Measurements from ENCODE around the gene BEGAIN. TPM values are rescaled to one million over a fixed set of nuclear protein-coding genes. Genes with fewer than 3 reads are reported as not detected.

BEGAIN gene
- total and polyA plus RNA-seq, 7 experiments from 2014 or later = 0.38 to 2.4 (median 1.5) TPM

DNA sequence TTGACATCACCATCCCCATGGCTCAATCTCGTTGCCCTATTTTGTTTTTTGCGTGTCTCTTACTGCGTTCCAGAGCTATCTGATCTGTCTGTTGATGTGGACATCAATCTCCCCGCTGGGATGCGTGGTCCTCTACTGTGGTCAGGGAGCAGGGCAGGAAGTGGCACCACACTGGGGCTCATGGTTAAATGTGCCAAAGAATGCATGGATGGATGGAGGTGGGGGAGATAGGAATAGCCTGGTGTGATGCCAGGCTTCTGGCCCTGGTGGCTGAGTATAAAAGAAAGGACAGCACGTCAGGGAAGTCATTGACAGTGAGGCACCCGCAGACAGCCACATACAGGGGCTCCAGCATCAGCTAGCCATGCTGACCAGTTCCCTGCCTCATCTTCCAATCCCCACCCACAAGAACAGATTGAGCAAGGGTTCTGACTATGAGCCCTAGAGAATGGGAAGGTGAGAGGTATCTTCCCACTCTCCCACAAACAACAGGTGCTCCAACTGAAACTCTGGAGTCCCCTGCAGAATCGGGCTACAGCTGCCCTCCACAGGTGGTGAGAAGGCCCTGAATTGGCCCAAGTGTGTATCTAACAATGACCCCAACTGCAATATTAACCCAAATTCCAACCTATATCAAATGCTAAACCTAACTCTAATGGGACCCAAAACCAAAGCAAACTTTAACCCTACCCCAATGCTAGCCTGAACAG, 2.7 kb upstream of the BEGAIN start:
- no peak overlapping the region for H3K27ac ChIP-seq (ENCODE audit: low read depth, low read length)
- peaks cover 3 to 6% of the 10 kb centered on the region in 2 donors for H3K4me1 ChIP-seq (ENCODE audit: control insufficient read depth in 2 of 2, insufficient read depth in 2 of 2, low read length in 2 of 2)
- H3K36me3 ChIP-seq (ENCODE audit: control insufficient read depth in 2 of 3, insufficient read depth in 3 of 3, low read length in 3 of 3) = no peaks in the 10 kb centered on the region
- H3K27me3 ChIP-seq (ENCODE audit: control insufficient read depth in 2 of 2, insufficient read depth in 2 of 2, low read length in 2 of 2) = no peaks in the 10 kb centered on the region
- H3K9me3 ChIP-seq (ENCODE audit: control insufficient read depth in 2 of 3, low read length in 3 of 3) = no peaks in the 10 kb centered on the region
- no peaks in the 10 kb centered on the region for H3K36me3 Mint-ChIP-seq
- H3K4me1 Mint-ChIP-seq = peaks cover 0 to 6% (median 0%) of the 10 kb centered on the region in 7 donors
- intact Hi-C loops (cut with micrococcal nuclease) = no loop called here
- ChIA-PET CTCF (interaction anchor here (1.0 kb wide), 1 partner anchor 56 kb away, joined by 4 read pairs; no protein-coding TSS in a partner anchor), POLR2A (no interaction called here)
- ATAC-seq (no peak), DNase-seq (no peak)
- peaks cover 22 to 43% (median 28%) of the 10 kb centered on the region in 5 donors for H3K27me3 Mint-ChIP-seq
- no peaks in the 10 kb centered on the region for H3K9me3 Mint-ChIP-seq
- peak overlapping the region in 1 of 10 donors; percentile 23 for H3K4me3 Mint-ChIP-seq
- no peak overlapping the region for H3K4me3 ChIP-seq (ENCODE audit: low read length)
- no peak overlapping the region for H3K27ac Mint-ChIP-seq

DNA sequence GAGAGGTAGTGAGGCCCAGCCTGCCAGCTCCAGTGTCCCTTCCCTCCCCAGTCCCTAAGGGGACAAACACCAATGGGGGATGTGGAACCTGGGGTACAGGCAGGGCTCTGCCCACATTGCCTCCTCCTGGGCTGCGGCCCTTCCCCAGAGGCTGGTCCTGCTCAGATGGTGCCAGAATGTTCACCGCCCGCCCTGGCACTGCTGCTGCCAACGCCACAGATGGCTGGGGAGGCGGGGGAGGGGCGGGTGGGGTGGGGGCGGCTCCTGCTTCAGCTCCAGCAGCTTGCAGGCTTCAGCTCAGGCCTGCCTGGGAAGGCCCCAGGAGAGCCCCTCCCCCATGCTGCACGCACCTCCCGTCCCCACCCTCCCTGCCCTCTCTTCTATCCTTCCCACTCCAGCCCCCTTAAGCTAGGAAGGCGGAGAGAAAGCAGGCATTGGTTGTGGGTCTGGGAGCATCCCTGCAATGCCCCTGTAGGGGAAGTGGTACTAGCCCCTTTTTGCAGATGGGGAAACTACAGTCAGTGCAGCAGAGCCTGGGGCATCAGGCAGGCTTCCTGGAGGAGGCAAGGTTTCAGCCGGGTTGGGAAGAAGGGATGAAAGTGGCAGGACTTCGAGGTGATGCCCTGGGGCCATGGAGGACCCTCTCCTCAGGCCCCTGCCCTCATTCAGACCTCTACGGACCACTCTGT, 2.0 kb upstream of the BEGAIN start:
- Histone ChIP-seq H3K4me3 (ENCODE audit: low read length) (no peak overlapping the region), H3K4me1 (ENCODE audit: control insufficient read depth in 2 of 2, insufficient read depth in 2 of 2, low read length in 2 of 2) (peaks cover 3 to 6% of the 10 kb centered on the region in 2 donors), H3K27me3 (ENCODE audit: control insufficient read depth in 2 of 2, insufficient read depth in 2 of 2, low read length in 2 of 2) (no peaks in the 10 kb centered on the region), H3K36me3 (ENCODE audit: control insufficient read depth in 2 of 3, insufficient read depth in 3 of 3, low read length in 3 of 3) (no peaks in the 10 kb centered on the region), H3K9me3 (ENCODE audit: control insufficient read depth in 2 of 3, low read length in 3 of 3) (no peaks in the 10 kb centered on the region), H3K27ac (ENCODE audit: low read depth, low read length) (no peak overlapping the region)
- Mint-ChIP-seq H3K36me3 (no peaks in the 10 kb centered on the region), H3K27me3 (peaks cover 22 to 43% (median 28%) of the 10 kb centered on the region in 5 donors), H3K4me3 (peak overlapping the region in 1 of 10 donors; percentile 12), H3K27ac (no peak overlapping the region), H3K4me1 (peaks cover 0 to 6% (median 0%) of the 10 kb centered on the region in 7 donors), H3K9me3 (no peaks in the 10 kb centered on the region)
- ChIA-PET CTCF (interaction anchor here (1.0 kb wide), 1 partner anchor 57 kb away, joined by 4 read pairs; no protein-coding TSS in a partner anchor), POLR2A (no interaction called here)
- no peak for DNase-seq
- no peak for ATAC-seq
- intact Hi-C loops (cut with micrococcal nuclease) = no loop called here

- peaks cover 0 to 6% (median 0%) of the 10 kb centered on the region in 7 donors for H3K4me1 Mint-ChIP-seq
- ChIA-PET POLR2A (no interaction called here), CTCF (no interaction called here)
- no peaks in the 10 kb centered on the region for H3K27me3 ChIP-seq (ENCODE audit: control insufficient read depth in 2 of 2, insufficient read depth in 2 of 2, low read length in 2 of 2)
- no peaks in the 10 kb centered on the region for H3K36me3 ChIP-seq (ENCODE audit: control insufficient read depth in 2 of 3, insufficient read depth in 3 of 3, low read length in 3 of 3)
- H3K36me3 Mint-ChIP-seq = no peaks in the 10 kb centered on the region
- H3K27me3 Mint-ChIP-seq = peaks cover 21 to 40% (median 28%) of the 10 kb centered on the region in 5 donors
- H3K4me3 Mint-ChIP-seq = peak overlapping the region in 6 of 10 donors; percentile 12 to 83 (median 60)
- H3K27ac ChIP-seq (ENCODE audit: low read depth, low read length) = no peak overlapping the region
- H3K4me1 ChIP-seq (ENCODE audit: control insufficient read depth in 2 of 2, insufficient read depth in 2 of 2, low read length in 2 of 2) = peaks cover 3 to 6% of the 10 kb centered on the region in 2 donors
- ATAC-seq = no peak
- no peaks in the 10 kb centered on the region for H3K9me3 Mint-ChIP-seq
- H3K4me3 ChIP-seq (ENCODE audit: low read length) = no peak overlapping the region
- DNase-seq = no peak
- intact Hi-C loops (cut with micrococcal nuclease) = no loop called here
- H3K9me3 ChIP-seq (ENCODE audit: control insufficient read depth in 2 of 3, low read length in 3 of 3) = no peaks in the 10 kb centered on the region
- H3K27ac Mint-ChIP-seq = no peak overlapping the region
These were observed 1.5 kb upstream of the BEGAIN start for GRCh38 chr14:100588671-100589070.

DNA sequence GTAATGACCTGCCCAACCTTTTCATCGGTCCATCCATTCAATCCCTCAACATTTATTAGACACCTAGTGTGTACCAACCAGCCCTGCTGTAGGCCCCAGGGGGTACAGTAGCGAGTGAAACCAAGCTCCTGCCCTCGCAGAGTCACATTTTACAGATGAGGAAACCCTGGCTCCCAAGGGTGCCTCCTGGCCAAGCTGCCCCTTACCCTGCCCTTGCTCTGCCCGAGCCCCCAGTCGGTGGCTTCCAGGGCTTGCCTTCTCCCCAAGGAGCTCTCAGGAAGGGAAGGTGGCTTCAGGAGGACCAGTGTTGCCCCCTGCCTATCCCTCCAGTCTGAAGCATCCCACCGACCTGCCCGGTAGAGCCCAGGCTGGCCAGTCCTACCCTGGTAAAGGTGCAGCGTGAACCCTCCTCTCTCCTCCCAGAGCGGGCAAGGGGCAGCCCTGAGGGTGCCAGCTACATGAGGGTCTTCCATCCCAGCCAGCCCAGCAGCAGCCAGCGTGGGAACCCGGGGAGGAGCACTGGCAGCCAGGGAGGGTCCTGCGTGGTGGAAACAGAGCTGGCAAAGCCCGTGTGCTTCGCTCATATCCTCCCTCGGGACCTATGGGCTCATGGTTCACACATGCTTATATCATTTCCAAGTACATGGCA, 670 bp upstream of the BEGAIN start:
- Mint-ChIP-seq H3K4me3 (peak overlapping the region; percentile 41 to 87 (median 80)), H3K27me3 (peaks cover 20 to 36% (median 28%) of the 10 kb centered on the region in 5 donors), H3K36me3 (no peaks in the 10 kb centered on the region), H3K9me3 (no peaks in the 10 kb centered on the region), H3K27ac (peak overlapping the region in 1 of 9 donors; percentile 19), H3K4me1 (peaks cover 0 to 6% (median 0%) of the 10 kb centered on the region in 7 donors)
- Histone ChIP-seq H3K9me3 (ENCODE audit: control insufficient read depth in 2 of 3, low read length in 3 of 3) (no peaks in the 10 kb centered on the region), H3K36me3 (ENCODE audit: control insufficient read depth in 2 of 3, insufficient read depth in 3 of 3, low read length in 3 of 3) (no peaks in the 10 kb centered on the region), H3K27me3 (ENCODE audit: control insufficient read depth in 2 of 2, insufficient read depth in 2 of 2, low read length in 2 of 2) (no peaks in the 10 kb centered on the region), H3K4me3 (ENCODE audit: low read length) (no peak overlapping the region), H3K4me1 (ENCODE audit: control insufficient read depth in 2 of 2, insufficient read depth in 2 of 2, low read length in 2 of 2) (peaks cover 3 to 6% of the 10 kb centered on the region in 2 donors), H3K27ac (ENCODE audit: low read depth, low read length) (no peak overlapping the region)
- no peak for DNase-seq
- no peak for ATAC-seq
- intact Hi-C loops (cut with micrococcal nuclease) = loop anchor here in 1 of 2 donors (2.0 kb wide), 1 partner anchor 57 kb away; no protein-coding TSS in a partner anchor
- POLR2A ChIA-PET = no interaction called here
- CTCF ChIA-PET = no interaction called here

DNA sequence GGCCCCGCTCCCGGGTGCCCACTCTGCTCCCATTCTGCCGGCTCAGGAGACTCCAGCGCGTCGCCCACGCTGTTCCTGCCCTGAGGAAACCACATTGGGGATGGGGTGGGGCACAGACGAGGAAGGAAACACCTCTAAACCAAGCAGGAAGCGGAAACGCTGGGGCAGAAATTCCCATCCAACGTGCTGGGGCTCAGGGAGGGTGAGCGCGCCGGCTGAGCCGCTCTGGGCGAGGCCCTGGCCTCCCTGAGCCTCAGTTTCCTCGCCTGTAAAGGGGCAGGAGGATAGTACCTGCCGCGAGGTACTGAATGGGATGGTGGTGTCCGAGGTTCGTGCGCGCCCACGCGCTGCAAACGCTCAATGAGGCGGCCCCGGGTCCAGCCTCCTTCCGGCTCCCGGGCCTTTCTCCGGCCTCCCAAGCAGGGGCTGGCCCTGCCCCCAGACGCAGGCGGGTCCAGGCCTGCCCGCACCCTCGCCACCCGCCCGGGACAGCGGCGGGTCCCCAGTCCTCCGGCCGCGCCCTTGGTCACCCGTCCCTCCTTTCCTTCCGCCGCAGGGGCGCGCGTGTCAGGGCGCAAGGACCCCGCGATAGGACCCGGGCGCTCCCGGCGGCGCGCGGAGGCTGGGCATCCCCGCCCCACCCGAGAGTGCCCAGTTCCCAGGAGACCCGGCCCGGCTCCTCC, 673 bp downstream of the BEGAIN start:
- DNase-seq = peak in 1 of 9 donors; percentile 34

GRCh38 chr14:100586153-100586402, 1.1 kb downstream of the BEGAIN start:
- ChIA-PET POLR2A (no interaction called here), CTCF (no interaction called here)
- no peak overlapping the region for H3K27ac ChIP-seq (ENCODE audit: low read depth, low read length)
- no peaks in the 10 kb centered on the region for H3K9me3 ChIP-seq (ENCODE audit: control insufficient read depth in 2 of 3, low read length in 3 of 3)
- no peaks in the 10 kb centered on the region for H3K27me3 ChIP-seq (ENCODE audit: control insufficient read depth in 2 of 2, insufficient read depth in 2 of 2, low read length in 2 of 2)
- H3K27ac Mint-ChIP-seq = no peak overlapping the region
- H3K36me3 Mint-ChIP-seq = no peaks in the 10 kb centered on the region
- no peaks in the 10 kb centered on the region for H3K36me3 ChIP-seq (ENCODE audit: control insufficient read depth in 2 of 3, insufficient read depth in 3 of 3, low read length in 3 of 3)
- ATAC-seq (no peak), DNase-seq (no peak)
- H3K4me1 Mint-ChIP-seq = peaks cover 0 to 6% (median 0%) of the 10 kb centered on the region in 7 donors
- H3K4me3 Mint-ChIP-seq = peak overlapping the region; percentile 42 to 80 (median 70)
- no peaks in the 10 kb centered on the region for H3K9me3 Mint-ChIP-seq
- peaks cover 3 to 6% of the 10 kb centered on the region in 2 donors for H3K4me1 ChIP-seq (ENCODE audit: control insufficient read depth in 2 of 2, insufficient read depth in 2 of 2, low read length in 2 of 2)
- H3K4me3 ChIP-seq (ENCODE audit: low read length) = peak overlapping the region; percentile 27
- H3K27me3 Mint-ChIP-seq = peaks cover 13 to 26% (median 22%) of the 10 kb centered on the region in 5 donors
- intact Hi-C loops (cut with micrococcal nuclease) = loop anchor here in 1 of 2 donors (2.0 kb wide), 1 partner anchor 59 kb away; no protein-coding TSS in a partner anchor

More for the DNA sequence above, 673 bp downstream of the BEGAIN start:
- H3K27me3 Mint-ChIP-seq = peaks cover 13 to 29% (median 22%) of the 10 kb centered on the region in 5 donors
- intact Hi-C loops (cut with micrococcal nuclease) = loop anchor here in 1 of 2 donors (2.0 kb wide), 1 partner anchor 58 kb away; no protein-coding TSS in a partner anchor
- Histone ChIP-seq H3K36me3 (ENCODE audit: control insufficient read depth in 2 of 3, insufficient read depth in 3 of 3, low read length in 3 of 3) (no peaks in the 10 kb centered on the region), H3K9me3 (ENCODE audit: control insufficient read depth in 2 of 3, low read length in 3 of 3) (no peaks in the 10 kb centered on the region), H3K4me3 (ENCODE audit: low read length) (peak overlapping the region; percentile 27), H3K27me3 (ENCODE audit: control insufficient read depth in 2 of 2, insufficient read depth in 2 of 2, low read length in 2 of 2) (no peaks in the 10 kb centered on the region), H3K4me1 (ENCODE audit: control insufficient read depth in 2 of 2, insufficient read depth in 2 of 2, low read length in 2 of 2) (peaks cover 3 to 6% of the 10 kb centered on the region in 2 donors), H3K27ac (ENCODE audit: low read depth, low read length) (no peak overlapping the region)
- H3K4me1 Mint-ChIP-seq = peaks cover 0 to 6% (median 0%) of the 10 kb centered on the region in 7 donors
- no peaks in the 10 kb centered on the region for H3K9me3 Mint-ChIP-seq
- peak; percentile 3 for ATAC-seq
- H3K27ac Mint-ChIP-seq = no peak overlapping the region
- H3K36me3 Mint-ChIP-seq = no peaks in the 10 kb centered on the region
- POLR2A ChIA-PET = no interaction called here
- H3K4me3 Mint-ChIP-seq = peak overlapping the region; percentile 42 to 80 (median 68)
- CTCF ChIA-PET = no interaction called here

All from naive thymus-derived CD4-positive, alpha-beta T cell (primary cell).